Measurements from ENCODE around the gene POU2F1. TPM values are rescaled to one million over a fixed set of nuclear protein-coding genes. Genes with fewer than 3 reads are reported as not detected.

The POU2F1 gene
- total RNA-seq, 4 donors from 2014 or later = 14.0 to 45.5 (median 19.8) TPM

DNA sequence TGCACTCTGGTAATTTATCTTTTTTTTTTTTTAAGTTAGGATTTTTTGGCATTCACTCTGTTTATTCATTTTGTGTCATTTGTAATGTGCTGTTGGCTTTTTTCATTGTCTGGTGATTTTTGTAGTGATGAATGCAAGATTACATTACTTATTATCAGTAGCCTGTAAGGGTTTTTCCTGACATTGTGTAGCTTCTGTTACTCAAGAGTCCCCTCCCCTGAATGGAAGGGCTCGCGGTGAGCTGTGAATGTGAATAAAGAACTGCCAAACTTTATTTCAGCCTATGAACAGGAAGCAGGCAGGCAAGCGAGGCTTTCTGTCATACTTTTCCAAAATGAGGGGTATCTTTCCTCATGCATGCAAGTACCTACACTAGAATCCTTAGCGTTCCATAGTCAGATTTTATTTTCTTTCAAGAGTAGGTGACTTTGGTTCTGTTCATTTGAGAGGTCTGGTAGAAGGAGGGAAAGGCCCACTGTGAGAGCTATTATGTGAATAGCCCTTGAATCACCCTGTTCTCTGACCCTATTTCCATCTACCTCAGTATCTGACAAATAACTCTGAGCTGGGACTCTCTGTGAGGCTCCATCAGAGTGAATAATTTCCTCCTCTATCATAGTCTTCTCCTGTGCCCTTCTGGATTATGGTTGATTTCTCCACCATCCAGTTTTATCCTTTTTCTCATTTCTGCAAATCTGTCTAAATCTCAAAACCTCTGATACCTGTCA, 183.6 kb downstream of the POU2F1 start:
- intact Hi-C loops (cut with DNase I) = loop anchor here (10.0 kb wide), 1 partner anchor 130 kb away; no protein-coding TSS in a partner anchor
- 69 to 75% methylated on average over 4 of the region's 4 CpGs for WGBS, 2 donors

DNA sequence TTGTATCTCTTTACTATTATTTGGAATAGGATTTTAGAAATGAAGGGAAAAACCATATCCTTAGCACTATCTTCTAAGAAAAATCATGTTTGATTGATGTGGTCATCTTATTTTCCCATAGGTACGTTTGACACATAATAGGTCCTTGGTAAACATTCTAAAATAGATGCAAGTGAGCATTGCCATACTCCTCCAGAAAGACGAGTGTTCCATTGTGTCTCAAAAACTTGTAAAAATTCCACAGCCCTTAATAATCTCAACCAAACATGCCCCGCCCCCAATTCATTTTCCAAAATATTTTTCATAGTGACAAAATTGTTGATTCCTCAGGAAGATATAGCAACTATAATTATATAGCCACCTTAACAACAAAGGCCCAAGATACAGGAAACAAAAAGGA, 184.2 kb downstream of the POU2F1 start:
- no peaks in the 10 kb centered on the region for H3K9me3 ChIP-seq
- intact Hi-C loops (cut with DNase I) = loop anchor here (10.0 kb wide), 1 partner anchor 130 kb away; no protein-coding TSS in a partner anchor
- no peaks in the 10 kb centered on the region for H3K27me3 ChIP-seq
- no peak for TF ChIP-seq POLR2A (IDR thresholded peaks at IDR 0.05)
- TF ChIP-seq, protein P1, sequence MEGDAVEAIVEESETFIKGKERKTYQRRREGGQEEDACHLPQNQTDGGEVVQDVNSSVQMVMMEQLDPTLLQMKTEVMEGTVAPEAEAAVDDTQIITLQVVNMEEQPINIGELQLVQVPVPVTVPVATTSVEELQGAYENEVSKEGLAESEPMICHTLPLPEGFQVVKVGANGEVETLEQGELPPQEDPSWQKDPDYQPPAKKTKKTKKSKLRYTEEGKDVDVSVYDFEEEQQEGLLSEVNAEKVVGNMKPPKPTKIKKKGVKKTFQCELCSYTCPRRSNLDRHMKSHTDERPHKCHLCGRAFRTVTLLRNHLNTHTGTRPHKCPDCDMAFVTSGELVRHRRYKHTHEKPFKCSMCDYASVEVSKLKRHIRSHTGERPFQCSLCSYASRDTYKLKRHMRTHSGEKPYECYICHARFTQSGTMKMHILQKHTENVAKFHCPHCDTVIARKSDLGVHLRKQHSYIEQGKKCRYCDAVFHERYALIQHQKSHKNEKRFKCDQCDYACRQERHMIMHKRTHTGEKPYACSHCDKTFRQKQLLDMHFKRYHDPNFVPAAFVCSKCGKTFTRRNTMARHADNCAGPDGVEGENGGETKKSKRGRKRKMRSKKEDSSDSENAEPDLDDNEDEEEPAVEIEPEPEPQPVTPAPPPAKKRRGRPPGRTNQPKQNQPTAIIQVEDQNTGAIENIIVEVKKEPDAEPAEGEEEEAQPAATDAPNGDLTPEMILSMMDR (IDR thresholded peaks at IDR 0.05) = no peak
- H3K27ac ChIP-seq = no peak overlapping the region
- peaks cover 2 to 4% of the 10 kb centered on the region in 2 donors for H3K36me3 ChIP-seq
- WGBS, 2 donors = 88 to 95% methylated on average over 3 of the region's 3 CpGs
- no peak overlapping the region for H3K4me3 ChIP-seq (replicated peaks in 1 of 3)
- no peak for DNase-seq
- H3K4me1 ChIP-seq = no peaks in the 10 kb centered on the region

More for the DNA sequence above, 183.6 kb downstream of the POU2F1 start:
- TF ChIP-seq, protein P1 (IDR thresholded peaks at IDR 0.05) = no peak
- no peak for TF ChIP-seq POLR2A (IDR thresholded peaks at IDR 0.05)
- H3K4me3 ChIP-seq (replicated peaks in 1 of 3) = no peak overlapping the region
- no peak overlapping the region for H3K27ac ChIP-seq
- H3K9me3 ChIP-seq = no peaks in the 10 kb centered on the region
- H3K27me3 ChIP-seq = no peaks in the 10 kb centered on the region
- H3K36me3 ChIP-seq = peaks cover 4% of the 10 kb centered on the region in 2 donors
- no peaks in the 10 kb centered on the region for H3K4me1 ChIP-seq
- no peak for DNase-seq

DNA sequence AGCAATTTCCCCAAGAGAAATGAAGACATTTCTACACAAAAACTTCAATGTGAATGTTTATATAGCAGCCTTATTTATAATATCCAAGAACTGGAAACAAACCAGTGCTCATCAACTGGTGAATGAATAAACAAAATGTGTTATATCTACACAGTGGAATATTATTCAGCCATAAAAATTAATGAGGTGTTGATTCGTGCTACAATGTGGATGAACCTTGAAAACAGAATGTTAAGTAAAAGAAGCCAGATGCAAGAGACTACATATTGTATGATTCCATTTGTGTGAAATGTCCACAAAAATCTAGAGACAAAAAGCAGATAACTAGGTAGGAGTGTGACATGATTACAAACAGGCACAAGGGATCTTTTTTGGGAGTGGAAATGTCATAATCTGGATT, 187.7 kb downstream of the POU2F1 start:
- Histone ChIP-seq H3K4me3 (replicated peaks in 1 of 3) (no peak overlapping the region), H3K27me3 (no peaks in the 10 kb centered on the region), H3K9me3 (no peaks in the 10 kb centered on the region), H3K4me1 (no peaks in the 10 kb centered on the region), H3K27ac (no peak overlapping the region), H3K36me3 (peaks cover 9 to 15% of the 10 kb centered on the region in 2 donors)
- WGBS, 2 donors = 98 to 100% methylated on average over 1 of the region's 1 CpG
- intact Hi-C loops (cut with DNase I) = loop anchor here (10.0 kb wide), 1 partner anchor 126 kb away; no protein-coding TSS in a partner anchor
- no peak for TF ChIP-seq POLR2A (IDR thresholded peaks at IDR 0.05)
- TF ChIP-seq, protein P1 (IDR thresholded peaks at IDR 0.05) = no peak
- no peak for DNase-seq

DNA sequence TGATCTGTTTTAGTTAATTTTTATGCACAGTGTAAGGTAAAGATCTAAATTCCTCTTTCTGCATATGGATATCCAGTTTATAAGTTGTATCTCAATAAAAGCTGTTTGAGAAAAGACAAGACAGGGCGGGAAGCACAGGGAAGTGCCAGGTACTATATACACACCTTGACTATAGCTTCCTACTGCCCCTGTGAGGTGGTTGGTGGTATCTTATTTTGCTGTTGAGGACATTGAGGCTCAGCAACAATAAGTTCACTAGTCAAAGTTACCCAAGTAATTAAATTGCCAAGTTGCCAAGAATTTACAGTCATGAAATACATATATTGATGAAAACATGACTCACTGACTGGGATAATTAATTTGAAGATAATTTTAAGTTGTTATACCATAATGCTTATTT, 188.5 kb downstream of the POU2F1 start:
- H3K4me3 ChIP-seq (replicated peaks in 1 of 3) = no peak overlapping the region
- H3K27ac ChIP-seq = no peak overlapping the region
- WGBS, 2 donors = 94 to 97% methylated on average over 1 of the region's 1 CpG
- intact Hi-C loops (cut with DNase I) = loop anchor here (10.0 kb wide), 1 partner anchor 126 kb away; no protein-coding TSS in a partner anchor
- TF ChIP-seq, protein P1 (IDR thresholded peaks at IDR 0.05) = no peak
- TF ChIP-seq POLR2A (IDR thresholded peaks at IDR 0.05) = no peak
- peaks cover 9 to 16% of the 10 kb centered on the region in 2 donors for H3K36me3 ChIP-seq
- H3K27me3 ChIP-seq = no peaks in the 10 kb centered on the region
- DNase-seq = no peak
- no peaks in the 10 kb centered on the region for H3K4me1 ChIP-seq
- H3K9me3 ChIP-seq = no peaks in the 10 kb centered on the region

DNA sequence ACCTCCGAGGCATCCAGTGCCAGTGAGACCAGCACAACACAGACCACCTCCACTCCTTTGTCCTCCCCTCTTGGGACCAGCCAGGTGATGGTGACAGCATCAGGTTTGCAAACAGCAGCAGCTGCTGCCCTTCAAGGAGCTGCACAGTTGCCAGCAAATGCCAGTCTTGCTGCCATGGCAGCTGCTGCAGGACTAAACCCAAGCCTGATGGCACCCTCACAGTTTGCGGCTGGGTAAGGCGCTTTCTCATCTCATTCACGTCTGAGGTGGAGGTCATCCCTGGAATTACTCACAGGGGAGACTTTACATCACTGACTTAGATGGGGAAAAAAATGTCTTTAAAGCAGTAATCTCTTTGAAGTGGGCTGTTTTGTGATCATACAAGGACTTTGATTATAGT, 191.4 kb downstream of the POU2F1 start:
- peaks cover 22 to 23% of the 10 kb centered on the region in 2 donors for H3K36me3 ChIP-seq
- no peaks in the 10 kb centered on the region for H3K4me1 ChIP-seq
- no peak for DNase-seq
- no peaks in the 10 kb centered on the region for H3K9me3 ChIP-seq
- intact Hi-C loops (cut with DNase I) = no loop called here
- WGBS, 2 donors = 92 to 98% methylated on average over 4 of the region's 4 CpGs
- H3K4me3 ChIP-seq (replicated peaks in 1 of 3) = no peak overlapping the region
- no peak for TF ChIP-seq POLR2A (IDR thresholded peaks at IDR 0.05)
- TF ChIP-seq, protein P1 (IDR thresholded peaks at IDR 0.05) = no peak
- H3K27me3 ChIP-seq = no peaks in the 10 kb centered on the region
- no peak overlapping the region for H3K27ac ChIP-seq

Data from thyroid gland (tissue), 4 donors.